K562 treated with DMSO at 1 percent for 12 hours (cell line): ENCODE results near the gene SLC2A13. TPM values are rescaled to one million over a fixed set of nuclear protein-coding genes. Genes with fewer than 3 reads are reported as not detected.

Experiments used
- total RNA-seq: library from RNA; unstranded; fragments of 300-600 nt; gene quantifications from 2 replicates; pipeline ENCODE4 v1.2.3, GENCODE V29; 2022; ENCODE audit not compliant: insufficient read depth

Gene SLC2A13
- total RNA-seq, result 0.98 and 5.8 TPM in 2 replicates

GRCh38 chr12:40105515-40106201, at the start of gene SLC2A13:
Gene SLC2A13, minus strand, starts transcription at chr12:40106081. Its CDS starts 273 bp downstream, at chr12:40105808.

Other genes starting within 250 kb of the SLC2A13 start
- 0.47 TPM in 1 of 2 replicates, not detected in the other for gene LRRK2, start 118.9 kb upstream of the SLC2A13 start, total RNA-seq